ENCODE measurements around the gene ENTHD1.
"Not testable (repeated sequence)": the region's sequence is repeated elsewhere in the genome, so short reads cannot be mapped to it uniquely, and the experiment has no call there.

The ENTHD1 gene

GRCh38 chr22:39797528-39798147, 95.9 kb downstream of the ENTHD1 start:
- no peak for DNase-seq (ENCODE audit: low spot score)

GRCh38 chr22:39789788-39790187, 103.8 kb downstream of the ENTHD1 start:
- no peak for DNase-seq (ENCODE audit: low spot score)

- DNase-seq (ENCODE audit: low spot score), result no peak
Observed at GRCh38 chr22:39785232-39785631, 108.3 kb downstream of the ENTHD1 start.

- no peak for DNase-seq (ENCODE audit: low spot score)
Observed at GRCh38 chr22:39777716-39778454, 115.7 kb downstream of the ENTHD1 start.

- no peak for DNase-seq (ENCODE audit: low spot score)
Observed at GRCh38 chr22:39776295-39777009, 117.1 kb downstream of the ENTHD1 start.

- peak; percentile 1 for DNase-seq (ENCODE audit: low spot score)
Observed at GRCh38 chr22:39773976-39774539, 119.5 kb downstream of the ENTHD1 start.

GRCh38 chr22:39773503-39773902, 120.1 kb downstream of the ENTHD1 start:
- DNase-seq (ENCODE audit: low spot score), result no peak

- no peak for DNase-seq (ENCODE audit: low spot score)
Observed at GRCh38 chr22:39771486-39771885, 122.1 kb downstream of the ENTHD1 start.

GRCh38 chr22:39765661-39766060, 127.9 kb downstream of the ENTHD1 start:
- DNase-seq (ENCODE audit: low spot score), result no peak

GRCh38 chr22:39765046-39765445, 128.5 kb downstream of the ENTHD1 start:
- DNase-seq (ENCODE audit: low spot score), result no peak

GRCh38 chr22:39763276-39763675, 130.3 kb downstream of the ENTHD1 start:
- DNase-seq (ENCODE audit: low spot score), result no peak

- no peak for DNase-seq (ENCODE audit: low spot score)
Observed at GRCh38 chr22:39750759-39751158, 142.8 kb downstream of the ENTHD1 start.

- DNase-seq (ENCODE audit: low spot score), result no peak
Observed at GRCh38 chr22:39748877-39749276, 144.7 kb downstream of the ENTHD1 start.

- DNase-seq (ENCODE audit: low spot score), result no peak
Observed at GRCh38 chr22:39746600-39747262, 146.8 kb downstream of the ENTHD1 start.

- no peak for DNase-seq (ENCODE audit: low spot score)
Observed at GRCh38 chr22:39745789-39746188, 147.8 kb downstream of the ENTHD1 start.

GRCh38 chr22:39744353-39744752, 149.2 kb downstream of the ENTHD1 start:
- DNase-seq (ENCODE audit: low spot score), result no peak

GRCh38 chr22:39743935-39744334, 149.6 kb downstream of the ENTHD1 start:
- no peak for DNase-seq (ENCODE audit: low spot score)

GRCh38 chr22:39739338-39740027, 154.1 kb downstream of the ENTHD1 start:
- DNase-seq (ENCODE audit: low spot score), result no peak

GRCh38 chr22:39738746-39739145, 154.8 kb downstream of the ENTHD1 start:
- DNase-seq (ENCODE audit: low spot score), result no peak

- DNase-seq (ENCODE audit: low spot score), result no peak
Observed at GRCh38 chr22:39735776-39736175, 157.8 kb downstream of the ENTHD1 start.

GRCh38 chr22:39734866-39735265, 158.7 kb downstream of the ENTHD1 start:
- DNase-seq (ENCODE audit: low spot score), result no peak

- DNase-seq (ENCODE audit: low spot score), result not testable (repeated sequence)
Observed at GRCh38 chr22:39734046-39734445, 159.5 kb downstream of the ENTHD1 start.
